ENCODE data around the gene PHLDB2. TPM values are rescaled to one million over a fixed set of nuclear protein-coding genes. Genes with fewer than 3 reads are reported as not detected.

PHLDB2 gene
- total RNA-seq, 1 experiment from 2014 or later: 143 TPM

- peaks cover 0 to 14% of the 10 kb centered on the region in 2 experiments; a peak in 2 of 4 replicates for H3K4me1 ChIP-seq (ENCODE audit: control insufficient read depth in 1 of 2, insufficient read depth in 2 of 2, low read length in 2 of 2)
- CTCF ChIA-PET: interaction anchor here (0.6 to 5.1 kb wide), 50 partner anchors 10 to 989 kb away, joined by 3 to 109 read pairs (median 5); partner anchors contain the start of genes ABHD10 and TAGLN3
- H3K9me2 ChIP-seq (ENCODE audit: insufficient read depth): no peaks in the 10 kb centered on the region
- H3K79me2 ChIP-seq (ENCODE audit: insufficient read depth, low read length): no peaks in the 10 kb centered on the region
- H3K9ac ChIP-seq (ENCODE audit: low read length): no peak overlapping the region
- RAD21 ChIA-PET (ENCODE audit: low non-redundant PET in 1 of 2, low total read pairs in 2 of 2, uncharacterized antibody in 2 of 2, unreplicated experiment in 2 of 2): interaction anchor here (1.0 to 2.1 kb wide), 15 partner anchors 24 to 344 kb away, joined by 3 to 10 read pairs (median 5); partner anchors contain the start of gene ABHD10 (in 1 of the 2)
- no peak overlapping the region for H3K4me3 ChIP-seq (replicated peaks in 1 of 2; ENCODE audit: low read depth in 1 of 2, low read length in 2 of 2)
- H3K27ac ChIP-seq (ENCODE audit: low read depth, low read length): peak overlapping the region; percentile 1; the same call in 1 of the 2 replicates
- intact Hi-C loops (cut with micrococcal nuclease): loop anchor here (1.0 kb wide), 2 partner anchors 24 to 46 kb away; no protein-coding TSS in a partner anchor
- BruUV-seq (replicated peaks): no TSS peak
- H3K9me3 ChIP-seq (ENCODE audit: control insufficient read depth in 1 of 2, insufficient read depth in 1 of 2, low read depth in 1 of 2, low read length in 2 of 2): no peaks in the 10 kb centered on the region
- H2AFZ ChIP-seq (ENCODE audit: low read depth, low read length, poor library complexity, severe bottlenecking): peak overlapping the region; percentile 99
- DNase-seq (ENCODE audit: low read depth, low spot score) (peak; percentile 74), ATAC-seq (peak; percentile 92)
- POLR2A ChIA-PET: interaction anchor here (0.7 to 2.1 kb wide), 9 partner anchors 10 to 96 kb away, joined by 3 to 31 read pairs (median 4); partner anchors contain the start of gene ABHD10
- peak overlapping the region; percentile 35 for H3K4me2 ChIP-seq (ENCODE audit: low read length)
- H4K20me1 ChIP-seq (ENCODE audit: insufficient read depth): no peaks in the 10 kb centered on the region
- H3K36me3 ChIP-seq (ENCODE audit: control insufficient read depth in 1 of 2, insufficient read depth in 2 of 2, low read length in 2 of 2): no peaks in the 10 kb centered on the region; a peak in 1 of 4 replicates
- no peaks in the 10 kb centered on the region for H3K27me3 ChIP-seq (ENCODE audit: insufficient read depth, low read length)
- TF ChIP-seq ZNF274 (IDR thresholded peaks at IDR 0.05; ENCODE audit: low read depth, low read length) (no peak), ZFX (IDR thresholded peaks at IDR 0.05) (peak; percentile 16; the same call in 1 of the 2 replicates), JUND (IDR thresholded peaks at IDR 0.05) (no peak), ELF1 (IDR thresholded peaks at IDR 0.05; ENCODE audit: borderline replicate concordance, low read depth) (no peak), SP1 (IDR thresholded peaks at IDR 0.05; ENCODE audit: low read depth) (no peak), SRF (IDR thresholded peaks at IDR 0.05; ENCODE audit: low read depth) (no peak), RAD21 (IDR thresholded peaks at IDR 0.05; ENCODE audit: low read depth) (peak; percentile 93), POLR2AphosphoS5 (IDR thresholded peaks at IDR 0.05; ENCODE audit: low read depth, low read length) (0 out of 2 replicates have a peak, but pooled peaks have one; percentile 14), CTCF (IDR thresholded peaks at IDR 0.05 in 2 of 3, conservative IDR thresholded peaks at IDR 0.05 in 1 of 3; ENCODE audit: borderline replicate concordance in 1 of 3, insufficient read depth in 1 of 3, low read depth in 2 of 3, low read length in 2 of 3) (peak; percentile 79 to 90 (median 89)), EZH2phosphoT487 (IDR thresholded peaks at IDR 0.05; ENCODE audit: borderline replicate concordance) (no peak), REST (IDR thresholded peaks at IDR 0.05; ENCODE audit: low read depth) (no peak), EGR1 (IDR thresholded peaks at IDR 0.05; ENCODE audit: low read depth) (no peak), ZBTB33 (IDR thresholded peaks at IDR 0.05; ENCODE audit: extremely low read depth, insufficient replicate concordance, low read length) (no peak), TCF7L2 (IDR thresholded peaks at IDR 0.05; ENCODE audit: borderline replicate concordance, extremely low read depth, insufficient read depth, insufficient read length) (no peak), CBX3 (IDR thresholded peaks at IDR 0.05; ENCODE audit: low read depth) (peak; percentile 60; the same call in 1 of the 2 replicates), SIN3A (IDR thresholded peaks at IDR 0.05; ENCODE audit: low read depth) (no peak), EZH2 (IDR thresholded peaks at IDR 0.05) (no peak), POLR2A (IDR thresholded peaks at IDR 0.05; ENCODE audit: borderline replicate concordance, extremely low read depth, insufficient read depth, insufficient read length) (no peak)
- TF ChIP-seq, protein P1, sequence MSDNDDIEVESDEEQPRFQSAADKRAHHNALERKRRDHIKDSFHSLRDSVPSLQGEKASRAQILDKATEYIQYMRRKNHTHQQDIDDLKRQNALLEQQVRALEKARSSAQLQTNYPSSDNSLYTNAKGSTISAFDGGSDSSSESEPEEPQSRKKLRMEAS (IDR thresholded peaks at IDR 0.05): no peak
These were observed 154.2 kb downstream of the PHLDB2 start for GRCh38 chr3:112013058-112013783.
